Aorta (tissue), 5 donors: ENCODE measurements around the gene DCAF12. TPM values are rescaled to one million over a fixed set of nuclear protein-coding genes. Genes with fewer than 3 reads are reported as not detected.
"Not testable (repeated sequence)": the region's sequence is repeated elsewhere in the genome, so short reads cannot be mapped to it uniquely, and the experiment has no call there.

Source experiments
- ATAC-seq: fragments of 200-7000 bp; cut with Tn5 transposase; one replicate; pipeline ENCODE4 v1.9.1; 2022; ENCODE audit warnings: moderate library complexity; ENCODE audit not compliant: low FRiP score
- DNase-seq, 2 donors: peaks; one replicate each; pipeline ENCODE4 v3.0.0-alpha.2; 2020
- H3K27ac ChIP-seq, 2 donors: one replicate each; pipeline ENCODE4 v1.5.1; 2013; ENCODE audit warnings: low read length in 2 of 2, mild to moderate bottlenecking in 2 of 2, moderate library complexity in 2 of 2, control low read depth in 1 of 2, inconsistent platforms in 1 of 2, low read depth in 1 of 2
- H3K27me3 ChIP-seq, 2 donors: one replicate each; pipeline ENCODE4 v1.6.1; 2013; ENCODE audit warnings: control low read depth in 1 of 2, low read length in 1 of 2, mild to moderate bottlenecking in 1 of 2, moderate library complexity in 1 of 2; ENCODE audit not compliant: insufficient read depth in 2 of 2, control insufficient read depth in 1 of 2
- H3K36me3 ChIP-seq, 2 donors: one replicate each; pipeline ENCODE4 v1.6.1; 2013; ENCODE audit warnings: control low read depth in 1 of 2, low read length in 1 of 2, mild to moderate bottlenecking in 1 of 2; ENCODE audit not compliant: insufficient read depth in 2 of 2, control insufficient read depth in 1 of 2
- H3K4me1 ChIP-seq, 2 donors: one replicate each; pipeline ENCODE4 v1.6.1; 2013; ENCODE audit warnings: low read length in 2 of 2, control low read depth in 1 of 2, mild to moderate bottlenecking in 1 of 2, moderate library complexity in 1 of 2; ENCODE audit not compliant: insufficient read depth in 2 of 2, control insufficient read depth in 1 of 2
- H3K4me3 ChIP-seq, 2 donors: one replicate each; pipeline ENCODE4 v1.5.1; 2013; ENCODE audit warnings: low read length in 2 of 2, control low read depth in 1 of 2, mild to moderate bottlenecking in 1 of 2
- H3K9me3 ChIP-seq: one replicate; pipeline ENCODE4 v1.6.1; 2013; ENCODE audit warnings: mild to moderate bottlenecking, low read length; ENCODE audit not compliant: control insufficient read depth
- WGBS, 2 donors: extraction: QIAGEN DNeasy Blood & Tissue Kit; methylation state at CpG; one replicate each; pipeline ENCODE4 v1.1.7; 2013; 5-methylcytosine and 5-hydroxymethylcytosine counted together
- intact Hi-C, 2 donors: fragments of 100-400 bp; cut with DNase I; formaldehyde crosslinking; loops; one replicate each; pipeline versions ENCODE4 v1.14.2 to v1.15.0; 2022
- polyA plus RNA-seq, 2 donors: library from polyadenylated mRNA; stranded (reverse); fragments of 200-250 nt; gene quantifications; one replicate each; pipeline ENCODE4 v1.2.3, GENCODE V29; 2013
- total RNA-seq, 2 donors: library from RNA; stranded (reverse); fragmentation: NEBNext Ultra II Directional; extraction: Animal tissue kit (Norgen Biotek cat#: 25700); gene quantifications; one replicate each; pipeline ENCODE4 v1.2.1, GENCODE V29; 2021
- donor health status: healthy with polysubstance abuse.
- donor health status: Bipolar disorder and iron deficiency.
- donor health status: DM: no; HTN: no; CAD: no.
- donor health status: DM: no; HTN: no; CAD: no.
- donor health status: DM: yes; HTN: yes; CAD: no.

Gene DCAF12
- total and polyA plus RNA-seq, 4 donors: 10.2 to 35.2 (median 17.6) TPM

- ATAC-seq (no peak), DNase-seq (no peak)
- intact Hi-C loops: no loop called here
- Histone ChIP-seq H3K9me3 (no peaks in the 10 kb centered on the region), H3K27me3 (no peaks in the 10 kb centered on the region), H3K27ac (no peak overlapping the region), H3K4me1 (no peaks in the 10 kb centered on the region), H3K36me3 (no peaks in the 10 kb centered on the region), H3K4me3 (no peak overlapping the region)
These were observed 30.8 kb upstream of the DCAF12 start for GRCh38 chr9:34157318-34157717.

DNA sequence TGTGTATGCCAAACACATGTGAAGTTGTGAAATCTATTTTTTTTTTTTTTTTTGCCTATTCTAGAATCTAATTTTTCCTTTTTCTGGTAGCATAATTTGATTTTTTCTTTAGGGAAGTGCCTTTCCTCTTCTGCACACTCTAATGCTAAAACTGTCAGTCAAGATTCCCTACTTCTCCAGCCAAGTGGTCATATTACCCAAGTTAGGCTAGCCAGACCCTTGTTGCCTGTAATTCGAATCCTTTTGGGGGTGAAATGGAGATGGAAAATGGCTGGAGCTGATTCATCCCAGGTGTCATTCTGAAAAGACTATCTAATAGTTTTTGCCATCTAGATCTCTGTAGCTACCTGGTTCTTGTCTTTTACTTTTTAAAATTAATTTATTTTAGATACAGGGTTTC is 27.6 kb upstream of the DCAF12 start:
- Histone ChIP-seq H3K9me3 (no peaks in the 10 kb centered on the region), H3K27me3 (no peaks in the 10 kb centered on the region), H3K4me1 (no peaks in the 10 kb centered on the region), H3K4me3 (no peak overlapping the region), H3K36me3 (no peaks in the 10 kb centered on the region), H3K27ac (no peak overlapping the region)
- ATAC-seq: no peak
- WGBS, 2 donors: 69 to 82% methylated on average over 1 of the region's 1 CpG
- intact Hi-C loops: no loop called here
- DNase-seq: no peak

DNA sequence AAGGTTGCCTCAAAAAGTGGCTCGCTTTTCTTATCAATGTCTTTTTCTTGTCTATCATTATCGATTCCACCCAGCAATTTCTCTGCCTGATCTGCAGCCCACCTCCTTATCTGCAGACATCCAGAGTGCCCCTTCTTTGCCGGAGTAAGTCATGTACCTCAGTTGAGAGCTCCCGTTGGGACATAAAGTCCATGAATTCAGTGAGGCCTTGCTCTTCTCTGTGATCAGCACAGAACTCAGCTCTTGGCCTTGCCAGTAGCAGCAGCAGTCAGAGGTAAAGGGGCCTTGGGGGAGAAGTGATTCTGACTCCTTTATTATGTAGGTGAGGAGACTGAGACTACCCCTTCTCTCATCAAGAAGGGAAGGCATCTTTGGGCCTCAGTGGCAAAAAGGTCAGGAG is 24.9 kb upstream of the DCAF12 start:
- Histone ChIP-seq H3K4me3 (no peak overlapping the region), H3K36me3 (no peaks in the 10 kb centered on the region), H3K27ac (no peak overlapping the region), H3K9me3 (no peaks in the 10 kb centered on the region), H3K27me3 (no peaks in the 10 kb centered on the region), H3K4me1 (no peaks in the 10 kb centered on the region)
- intact Hi-C loops: no loop called here
- ATAC-seq (no peak), DNase-seq (peak in 1 of 2 donors; percentile 5)
- 90 to 92% methylated on average over 4 of the region's 4 CpGs for WGBS, 2 donors

DNA sequence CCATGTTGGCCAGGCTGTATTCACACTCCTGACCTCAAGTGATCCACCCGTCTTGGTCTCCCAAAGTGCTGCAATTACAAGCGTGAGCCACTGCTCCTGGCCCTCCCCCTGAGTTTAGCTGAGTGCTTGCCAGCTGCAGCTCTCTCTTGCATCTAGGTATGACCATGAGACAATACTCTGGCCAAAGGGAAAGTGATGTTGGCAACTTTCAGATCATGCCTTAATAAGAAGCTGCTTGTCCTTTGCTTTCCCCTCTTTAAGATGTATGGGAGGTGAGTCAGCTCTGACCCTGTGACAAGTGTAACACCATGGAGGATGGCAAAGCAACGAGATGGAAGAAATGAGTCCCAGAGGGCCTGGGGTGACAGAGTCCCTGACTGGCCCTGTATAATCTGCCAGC is 18.7 kb upstream of the DCAF12 start:
- no peak for DNase-seq

DNA sequence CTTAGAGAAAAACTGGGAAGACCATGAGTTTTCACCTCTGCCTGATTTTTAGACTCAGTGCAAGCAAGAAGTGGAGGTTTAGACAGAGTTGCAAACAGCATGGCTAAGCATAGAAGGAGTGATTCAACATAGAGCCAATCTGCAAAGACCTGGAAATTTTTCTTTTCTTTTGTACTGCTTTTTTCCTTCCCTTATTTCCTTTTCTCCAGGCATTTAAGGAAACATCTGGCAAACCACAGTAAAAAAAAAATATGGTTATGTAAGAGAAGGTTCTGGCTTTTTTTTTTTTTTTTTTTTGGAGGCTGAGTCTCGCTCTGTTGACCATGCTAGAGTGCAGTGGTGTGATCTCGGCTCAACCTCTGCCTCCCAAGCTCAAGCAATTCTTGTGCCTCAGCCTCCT is 16.6 kb upstream of the DCAF12 start:
- intact Hi-C loops: no loop called here
- no peak overlapping the region for H3K4me3 ChIP-seq
- no peak overlapping the region for H3K27ac ChIP-seq
- no peaks in the 10 kb centered on the region for H3K9me3 ChIP-seq
- H3K36me3 ChIP-seq: no peaks in the 10 kb centered on the region
- ATAC-seq (no peak), DNase-seq (no peak)
- 6 to 14% methylated on average over 2 of the region's 2 CpGs for WGBS, 2 donors
- no peaks in the 10 kb centered on the region for H3K27me3 ChIP-seq
- H3K4me1 ChIP-seq: no peaks in the 10 kb centered on the region

More for the DNA sequence above, 18.7 kb upstream of the DCAF12 start:
- H3K27me3 ChIP-seq: no peaks in the 10 kb centered on the region
- ATAC-seq: no peak
- WGBS, 2 donors: 59 to 63% methylated on average over 3 of the region's 3 CpGs
- H3K36me3 ChIP-seq: no peaks in the 10 kb centered on the region
- no peak overlapping the region for H3K27ac ChIP-seq
- H3K4me1 ChIP-seq: no peaks in the 10 kb centered on the region
- intact Hi-C loops: no loop called here
- no peaks in the 10 kb centered on the region for H3K9me3 ChIP-seq
- H3K4me3 ChIP-seq: no peak overlapping the region

DNA sequence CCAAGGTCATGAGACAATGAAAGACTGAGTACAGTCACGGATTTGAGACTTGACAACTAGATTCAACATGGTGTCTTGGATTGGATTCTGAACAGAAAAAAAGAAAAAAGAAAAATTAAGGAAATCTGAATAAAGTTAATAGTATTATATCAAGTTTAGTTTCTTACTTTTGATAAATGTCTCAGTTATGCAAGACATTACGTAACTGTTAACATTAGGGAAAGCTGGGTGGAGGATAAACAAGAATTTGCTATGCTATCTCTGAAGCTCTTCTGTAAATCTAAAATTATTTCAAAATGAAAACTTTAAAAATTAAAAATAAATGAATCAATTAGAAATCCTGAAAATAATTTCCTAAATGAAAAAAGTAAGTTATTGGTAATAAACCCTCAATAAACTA is 14.4 kb upstream of the DCAF12 start:
- H3K27ac ChIP-seq: no peak overlapping the region
- no peaks in the 10 kb centered on the region for H3K9me3 ChIP-seq
- WGBS, 2 donors: 72 to 79% methylated on average over 2 of the region's 2 CpGs
- H3K4me3 ChIP-seq: no peak overlapping the region
- H3K27me3 ChIP-seq: no peaks in the 10 kb centered on the region
- ATAC-seq: no peak
- DNase-seq: no peak
- H3K36me3 ChIP-seq: no peaks in the 10 kb centered on the region
- H3K4me1 ChIP-seq: no peaks in the 10 kb centered on the region
- intact Hi-C loops: no loop called here

- no peak overlapping the region for H3K4me3 ChIP-seq
- no peaks in the 10 kb centered on the region for H3K9me3 ChIP-seq
- no peaks in the 10 kb centered on the region for H3K36me3 ChIP-seq
- H3K4me1 ChIP-seq: no peaks in the 10 kb centered on the region
- ATAC-seq (peak; percentile 84), DNase-seq (peak in 1 of 2 donors; percentile 59)
- no peaks in the 10 kb centered on the region for H3K27me3 ChIP-seq
- no peak overlapping the region for H3K27ac ChIP-seq
- intact Hi-C loops: loop anchor here in 1 of 2 donors (2.0 kb wide), 1 partner anchor 39 kb away; the partner anchor contains the start of gene UBAP1
- 42 to 51% methylated on average over 5 of the region's 5 CpGs for WGBS, 2 donors
These were observed 13.1 kb upstream of the DCAF12 start for GRCh38 chr9:34139477-34140146.

DNA sequence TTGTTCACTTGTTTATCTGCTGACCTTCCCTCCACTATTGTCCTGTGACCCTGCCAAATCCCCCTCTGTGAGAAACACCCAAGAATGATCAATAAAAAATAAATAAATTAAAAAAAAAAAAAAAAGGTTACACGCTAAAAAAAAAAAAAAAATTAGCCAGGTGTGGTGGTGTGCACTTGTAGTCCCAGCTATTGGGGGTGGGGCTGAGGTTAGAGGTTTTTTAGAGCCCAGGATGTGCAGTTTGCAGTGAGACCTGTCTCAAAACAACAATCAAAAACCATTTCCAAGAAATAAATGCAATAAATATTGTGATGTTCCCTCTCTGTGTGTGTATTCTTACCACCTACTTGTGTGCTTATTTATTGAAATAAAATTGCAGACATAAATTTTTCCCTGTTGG is 12.1 kb upstream of the DCAF12 start:
- not testable (repeated sequence) for ATAC-seq, H3K4me3 ChIP-seq, H3K27me3 ChIP-seq, H3K9me3 ChIP-seq, H3K36me3 ChIP-seq, H3K4me1 ChIP-seq, H3K27ac ChIP-seq, DNase-seq
- WGBS, 2 donors: 83 to 92% methylated on average over 1 of the region's 1 CpG
- intact Hi-C loops: loop anchor here in 1 of 2 donors (2.0 kb wide), 1 partner anchor 40 kb away; the partner anchor contains the start of gene UBAP1

- intact Hi-C loops: no loop called here
- ATAC-seq: no peak
- no peak overlapping the region for H3K27ac ChIP-seq
- 89 to 93% methylated on average over 26 to 30 of the region's 30 CpGs for WGBS, 2 donors
- H3K4me1 ChIP-seq: no peaks in the 10 kb centered on the region
- no peaks in the 10 kb centered on the region for H3K27me3 ChIP-seq
- H3K9me3 ChIP-seq: no peaks in the 10 kb centered on the region
- no peak for DNase-seq
- no peak overlapping the region for H3K4me3 ChIP-seq
- H3K36me3 ChIP-seq: no peaks in the 10 kb centered on the region
These were observed 8.0 kb upstream of the DCAF12 start for GRCh38 chr9:34134521-34134920.
